ENCODE data around the gene ZCCHC7. TPM values are rescaled to one million over a fixed set of nuclear protein-coding genes. Genes with fewer than 3 reads are reported as not detected.
A peak's percentile ranks its signal among the peaks of the same experiment; 100 is the strongest.

ZCCHC7 gene
- total RNA-seq, 4 donors from 2014 or later, result 12.4 to 56.9 (median 17.7) TPM

- Histone ChIP-seq H3K36me3 (no peaks in the 10 kb centered on the region), H3K27ac (no peak overlapping the region), H3K27me3 (no peaks in the 10 kb centered on the region), H3K9me3 (no peaks in the 10 kb centered on the region), H3K4me1 (peaks cover 0 to 6% (median 2%) of the 10 kb centered on the region in 4 donors), H3K4me3 (no peak overlapping the region)
- no peak for TF ChIP-seq CTCF (IDR thresholded peaks at IDR 0.05)
- no peak for TF ChIP-seq POLR2A (IDR thresholded peaks at IDR 0.05)
- no peak for DNase-seq
These were observed 258.2 kb downstream of the ZCCHC7 start for GRCh38 chr9:37378613-37379004.

- TF ChIP-seq CTCF (IDR thresholded peaks at IDR 0.05), result no peak
- TF ChIP-seq POLR2A (IDR thresholded peaks at IDR 0.05), result no peak
- DNase-seq, result no peak
- no peak overlapping the region for H3K27ac ChIP-seq
- no peaks in the 10 kb centered on the region for H3K9me3 ChIP-seq
- no peaks in the 10 kb centered on the region for H3K36me3 ChIP-seq
- H3K4me3 ChIP-seq, result no peak overlapping the region
- peaks cover 0 to 5% (median 2%) of the 10 kb centered on the region in 4 donors for H3K4me1 ChIP-seq
- no peaks in the 10 kb centered on the region for H3K27me3 ChIP-seq
These were observed 259.5 kb downstream of the ZCCHC7 start for GRCh38 chr9:37379835-37380234.

GRCh38 chr9:37380570-37380969, 260.2 kb downstream of the ZCCHC7 start:
- no peak overlapping the region for H3K4me3 ChIP-seq
- no peak overlapping the region for H3K27ac ChIP-seq
- TF ChIP-seq CTCF (IDR thresholded peaks at IDR 0.05) (no peak), POLR2A (IDR thresholded peaks at IDR 0.05) (no peak)
- H3K36me3 ChIP-seq, result no peaks in the 10 kb centered on the region
- H3K9me3 ChIP-seq, result no peaks in the 10 kb centered on the region
- DNase-seq, result no peak
- H3K4me1 ChIP-seq, result peaks cover 0 to 5% (median 2%) of the 10 kb centered on the region in 4 donors
- H3K27me3 ChIP-seq, result no peaks in the 10 kb centered on the region

GRCh38 chr9:37381094-37381741, 260.8 kb downstream of the ZCCHC7 start:
- Histone ChIP-seq H3K9me3 (no peaks in the 10 kb centered on the region), H3K27ac (no peak overlapping the region), H3K4me3 (no peak overlapping the region), H3K36me3 (no peaks in the 10 kb centered on the region), H3K27me3 (no peaks in the 10 kb centered on the region), H3K4me1 (peaks cover 0 to 5% (median 2%) of the 10 kb centered on the region in 4 donors)
- peak in 1 of 3 donors; percentile 58 for DNase-seq
- TF ChIP-seq POLR2A (IDR thresholded peaks at IDR 0.05), result no peak
- no peak for TF ChIP-seq CTCF (IDR thresholded peaks at IDR 0.05)

- DNase-seq, result no peak
- H3K4me1 ChIP-seq, result peaks cover 0 to 5% (median 2%) of the 10 kb centered on the region in 4 donors
- H3K36me3 ChIP-seq, result no peaks in the 10 kb centered on the region
- no peaks in the 10 kb centered on the region for H3K9me3 ChIP-seq
- H3K27ac ChIP-seq, result peak overlapping the region in 1 of 4 donors; percentile 72
- TF ChIP-seq CTCF (IDR thresholded peaks at IDR 0.05), result no peak
- no peaks in the 10 kb centered on the region for H3K27me3 ChIP-seq
- no peak overlapping the region for H3K4me3 ChIP-seq
These were observed 262.0 kb downstream of the ZCCHC7 start for GRCh38 chr9:37382161-37382981.
